Right atrium auricular region (tissue), 2 donors: Measurements from ENCODE around the gene FARS2. TPM values are rescaled to one million over a fixed set of nuclear protein-coding genes. Genes with fewer than 3 reads are reported as not detected.

ENCODE experiments used
- DNase-seq: peaks from one replicate; pipeline ENCODE4 v3.0.0-alpha.2; 2019; ENCODE audit warnings: low spot score
- H3K27ac ChIP-seq, 2 donors: fragments of 200-600 bp; sonication (generic); 1 replicate in 1 of 2; 2 replicates in 1 of 2; pipeline ENCODE4 v1.5.1; 2016 to 2019
- H3K27me3 ChIP-seq, 2 donors: fragments of 200-600 bp; sonication (generic); one replicate each; pipeline versions ENCODE4 v1.5.1 to v1.6.0; 2017 to 2019
- H3K36me3 ChIP-seq: fragments of 200-600 bp; sonication (generic); one replicate; pipeline ENCODE4 v1.5.1; 2016
- H3K4me1 ChIP-seq, 2 donors: fragments of 200-600 bp; sonication (generic); one replicate each; pipeline versions ENCODE4 v1.5.1 to v1.6.0; 2017 to 2019
- H3K4me3 ChIP-seq, 2 donors: fragments of 200-600 bp; sonication (generic); 1 replicate in 1 of 2; 2 replicates in 1 of 2; pipeline ENCODE4 v1.5.1; 2017 to 2019; ENCODE audit warnings: mild to moderate bottlenecking in 1 of 2, moderate library complexity in 1 of 2
- H3K9me3 ChIP-seq, 2 donors: fragments of 200-600 bp; sonication (generic); one replicate each; pipeline ENCODE4 v1.5.1; 2019
- CTCF ChIP-seq, 2 donors: fragments of 200-600 bp; sonication (generic); IDR thresholded peaks; one replicate each; pipeline ENCODE4 v1.5.1; 2019; ENCODE audit warnings: antibody characterized with exemption in 2 of 2
- total RNA-seq, 2 donors: library from RNA; depleted of rRNA; stranded (reverse); fragments of >200 nt; gene quantifications; one replicate each; pipeline ENCODE4 v1.1.0, GENCODE V29; 2016

FARS2 gene
- total RNA-seq, 2 donors from 2014 or later, result 9.4 to 15.0 TPM

GRCh38 chr6:5463690-5464089 is 202.4 kb downstream of the FARS2 start:
- DNase-seq, result no peak
- Histone ChIP-seq H3K9me3 (no peaks in the 10 kb centered on the region), H3K36me3 (no peaks in the 10 kb centered on the region), H3K4me3 (no peak overlapping the region), H3K4me1 (peaks cover 0 to 6% of the 10 kb centered on the region in 2 donors), H3K27ac (no peak overlapping the region), H3K27me3 (no peaks in the 10 kb centered on the region)
- no peak for TF ChIP-seq CTCF (IDR thresholded peaks at IDR 0.05)

DNA sequence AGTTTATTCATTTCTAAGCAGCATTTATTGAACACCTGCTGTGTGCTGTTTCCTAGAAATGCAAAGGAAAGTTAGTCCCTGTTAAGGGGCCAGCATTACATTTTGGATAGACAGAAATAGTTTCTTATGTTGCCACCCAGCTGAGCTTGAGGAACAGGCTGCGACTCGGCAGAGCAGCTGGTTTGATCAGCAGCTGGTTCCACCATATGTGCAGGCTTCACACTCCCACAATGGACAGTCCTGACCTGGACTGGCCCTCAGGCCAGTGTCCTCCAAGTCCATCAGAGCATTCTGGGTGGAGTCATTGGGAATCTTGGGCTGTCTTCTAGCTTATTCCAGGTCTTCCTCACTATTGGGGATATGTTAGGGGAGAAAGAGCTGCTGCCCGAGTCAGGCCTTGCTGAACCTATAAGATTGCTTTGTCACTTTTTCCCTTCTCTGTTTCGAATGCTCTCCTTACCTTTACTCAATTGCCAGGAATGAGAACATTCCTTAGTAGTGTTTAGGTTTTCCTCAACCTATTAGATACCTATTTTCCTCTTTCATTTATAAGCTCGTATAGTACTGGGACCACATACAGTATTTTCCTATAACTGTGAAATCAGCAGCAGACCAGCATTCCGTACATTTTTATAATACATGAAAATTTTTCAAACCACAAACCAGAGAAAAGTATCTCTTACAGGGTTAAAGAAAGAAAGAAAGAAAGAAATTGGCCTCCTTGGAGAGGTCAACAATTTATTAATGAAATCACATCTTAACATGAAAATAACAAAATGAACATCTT is 203.0 kb downstream of the FARS2 start:
- DNase-seq, result no peak
- no peak for TF ChIP-seq CTCF (IDR thresholded peaks at IDR 0.05)
- Histone ChIP-seq H3K27ac (no peak overlapping the region), H3K9me3 (no peaks in the 10 kb centered on the region), H3K4me3 (no peak overlapping the region), H3K4me1 (peaks cover 0 to 6% of the 10 kb centered on the region in 2 donors), H3K27me3 (no peaks in the 10 kb centered on the region), H3K36me3 (no peaks in the 10 kb centered on the region)

DNA sequence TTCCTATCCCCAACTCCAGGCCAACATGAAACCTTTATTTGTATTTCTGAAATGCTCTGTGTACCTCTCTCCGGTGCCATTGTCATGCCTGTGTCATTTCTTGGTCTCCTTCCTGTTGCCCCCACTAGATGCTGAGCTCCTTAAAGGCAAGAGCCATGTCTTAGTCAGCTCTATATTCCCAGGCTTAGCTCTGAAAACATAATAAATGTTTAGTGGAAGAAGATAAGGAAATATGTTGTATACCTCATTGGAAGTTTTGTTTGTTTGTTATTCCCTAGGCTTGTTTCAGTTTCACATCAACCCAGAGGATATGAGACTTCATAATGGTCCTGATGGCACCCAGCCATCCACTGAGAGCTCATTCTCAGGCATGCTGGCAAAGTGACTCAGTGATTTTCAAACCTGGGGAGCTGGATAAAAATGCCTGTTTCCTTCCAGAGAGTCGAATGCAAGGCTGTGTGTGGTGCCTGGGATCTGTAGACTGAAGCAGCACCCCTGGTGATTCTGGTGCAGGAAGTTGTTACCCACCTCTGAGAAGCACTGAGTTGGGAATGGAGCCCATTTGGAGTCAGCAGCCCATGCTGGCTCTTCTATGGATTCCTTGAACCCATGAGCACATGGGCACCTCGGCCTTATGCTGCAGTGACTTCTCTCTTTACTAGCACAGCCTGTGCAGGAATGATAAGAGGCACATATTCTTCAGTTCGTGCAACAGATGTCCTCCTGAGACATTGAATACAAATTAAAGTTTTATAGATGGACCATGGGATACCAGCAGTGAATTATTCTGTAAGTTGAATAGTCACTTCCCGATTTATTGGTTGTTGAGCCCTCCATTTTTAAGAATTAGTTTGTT is 205.2 kb downstream of the FARS2 start:
- no peak overlapping the region for H3K27ac ChIP-seq
- H3K4me1 ChIP-seq, result peaks cover 0 to 6% of the 10 kb centered on the region in 2 donors
- H3K4me3 ChIP-seq, result no peak overlapping the region
- H3K9me3 ChIP-seq, result no peaks in the 10 kb centered on the region
- no peaks in the 10 kb centered on the region for H3K36me3 ChIP-seq
- H3K27me3 ChIP-seq, result no peaks in the 10 kb centered on the region
- TF ChIP-seq CTCF (IDR thresholded peaks at IDR 0.05), result no peak
- DNase-seq, result no peak

DNA sequence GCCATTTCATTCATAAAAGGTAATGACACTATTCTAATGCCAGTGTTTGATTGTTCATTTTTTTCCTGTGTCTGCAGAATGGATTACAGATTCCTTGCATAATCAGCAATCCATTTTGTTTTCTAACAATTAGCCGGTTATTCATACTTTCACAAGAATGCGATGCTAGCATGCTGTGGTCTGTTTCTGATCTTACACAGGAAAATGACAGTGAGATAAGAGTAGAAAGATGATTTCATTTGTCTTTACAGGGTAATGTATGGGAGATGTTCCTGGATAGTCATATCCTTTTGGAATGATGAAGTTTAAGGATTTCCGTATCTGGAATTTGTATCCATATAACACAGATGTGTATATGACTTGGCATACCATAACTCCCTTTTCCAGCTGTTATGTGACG is 207.3 kb downstream of the FARS2 start:
- H3K27ac ChIP-seq, result no peak overlapping the region
- peaks cover 0 to 6% of the 10 kb centered on the region in 2 donors for H3K4me1 ChIP-seq
- DNase-seq, result no peak

More for the DNA sequence above, 207.3 kb downstream of the FARS2 start:
- Histone ChIP-seq H3K36me3 (no peaks in the 10 kb centered on the region), H3K4me3 (no peak overlapping the region), H3K27me3 (no peaks in the 10 kb centered on the region), H3K9me3 (no peaks in the 10 kb centered on the region)
- no peak for TF ChIP-seq CTCF (IDR thresholded peaks at IDR 0.05)
